Measurements from ENCODE around the gene DBX1. TPM values are rescaled to one million over a fixed set of nuclear protein-coding genes. Genes with fewer than 3 reads are reported as not detected.

The DBX1 gene
- total RNA-seq, 1 experiment from 2014 or later = not detected

GRCh38 chr11:20125927-20126326 lies 34.3 kb downstream of the DBX1 start:
- DNase-seq (ENCODE audit: low spot score) = no peak

DNA sequence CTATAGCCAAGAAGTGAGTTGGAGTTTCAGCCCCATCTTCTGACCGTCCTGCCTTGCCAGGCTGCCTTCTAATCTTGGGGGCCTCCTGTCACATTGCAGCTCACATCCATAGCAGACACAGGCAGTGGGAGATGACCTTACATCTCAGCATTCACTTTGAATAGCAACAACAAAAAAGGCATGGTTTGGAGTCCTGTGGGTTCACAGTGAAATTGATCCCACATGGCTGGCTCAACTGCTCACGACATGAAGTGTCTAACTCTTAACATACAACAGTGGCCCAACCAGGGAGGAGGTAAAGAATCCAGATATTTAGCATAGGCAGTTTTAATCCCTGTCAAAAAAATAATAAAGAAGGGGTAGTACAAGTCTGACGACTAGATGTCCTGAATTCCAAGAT lies 38.1 kb downstream of the DBX1 start:
- DNase-seq (ENCODE audit: low spot score) = no peak

DNA sequence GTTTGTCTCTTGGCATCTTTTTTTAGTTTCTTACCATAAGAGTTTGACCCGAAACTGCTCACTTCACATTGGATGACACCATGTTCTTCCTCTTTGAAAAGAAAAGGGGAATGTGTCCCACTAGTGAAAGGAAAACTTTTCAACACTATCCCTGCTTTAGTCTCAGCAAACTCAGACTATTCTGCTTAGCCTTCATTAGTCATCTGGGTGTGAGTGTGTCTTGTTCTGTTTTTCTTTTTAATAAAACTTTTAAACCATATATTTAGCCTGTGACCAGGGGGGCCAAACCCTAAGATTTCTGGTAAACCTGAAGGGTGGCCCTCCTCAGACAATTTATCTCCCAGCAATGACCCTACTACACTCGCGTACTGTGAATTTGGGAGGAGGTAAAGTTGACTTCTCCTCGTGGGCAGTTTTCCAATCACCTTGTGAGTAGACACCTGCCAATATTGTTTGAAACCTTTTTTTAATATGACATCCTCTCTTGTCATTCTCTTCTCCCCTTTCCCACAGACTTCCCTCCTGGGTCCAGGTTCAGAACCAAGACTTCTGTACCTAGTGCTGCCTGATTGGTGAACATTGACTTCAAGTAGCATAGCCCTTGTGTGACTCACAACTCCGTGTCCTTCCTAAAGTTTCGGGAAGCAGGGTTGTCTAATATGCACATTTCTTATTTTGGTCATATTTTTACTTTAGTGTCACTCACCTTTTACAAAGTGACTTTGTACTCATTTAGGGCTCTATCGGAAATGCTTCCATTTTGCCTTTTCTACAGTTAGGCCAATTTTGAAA lies 39.9 kb downstream of the DBX1 start:
- no peak for DNase-seq (ENCODE audit: low spot score)

DNA sequence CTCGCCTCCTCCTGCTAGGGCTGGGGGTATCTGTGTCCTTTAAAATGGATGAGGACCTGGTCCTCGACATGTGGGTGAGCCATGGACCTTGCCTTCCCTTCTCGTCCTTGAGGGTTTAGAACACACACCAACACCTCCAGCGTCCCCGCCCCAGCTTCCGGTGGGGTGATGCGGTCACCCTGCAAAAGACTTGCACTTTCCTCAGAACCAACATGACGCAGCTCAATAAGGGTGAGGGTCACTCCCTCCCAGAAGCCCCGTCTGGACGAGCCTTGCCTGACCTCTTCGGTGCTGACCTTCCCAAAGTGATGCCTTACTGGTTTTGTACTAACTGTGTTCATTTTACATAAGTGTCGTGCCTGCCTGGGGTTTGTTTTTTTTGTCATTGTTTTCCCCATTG lies 41.0 kb downstream of the DBX1 start:
- no peak for DNase-seq (ENCODE audit: low spot score)

- no peak for DNase-seq (ENCODE audit: low spot score)
Observed at GRCh38 chr11:20118209-20118608, 42.1 kb downstream of the DBX1 start.

DNA sequence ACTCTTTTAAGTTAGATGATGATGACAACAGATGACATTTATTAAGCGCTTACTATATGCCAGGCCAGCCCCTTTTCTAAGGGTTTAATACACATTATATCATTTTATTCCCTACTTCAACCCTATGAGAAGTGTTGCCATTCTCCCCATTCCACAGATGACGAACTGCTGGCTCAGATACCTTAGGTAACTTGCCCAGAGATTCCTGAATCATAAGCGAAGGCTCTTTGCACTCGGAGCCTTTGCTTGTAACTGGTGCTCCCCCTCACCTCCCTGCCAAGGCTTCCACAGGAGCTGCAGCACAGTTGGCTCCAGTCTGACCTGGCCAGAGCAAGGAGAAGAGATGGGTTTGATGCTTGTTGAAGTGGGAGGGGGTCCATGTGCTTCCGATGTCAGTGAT lies 43.0 kb downstream of the DBX1 start:
- DNase-seq (ENCODE audit: low spot score) = no peak

GRCh38 chr11:20116825-20117224 lies 43.5 kb downstream of the DBX1 start:
- no peak for DNase-seq (ENCODE audit: low spot score)

- DNase-seq (ENCODE audit: low spot score) = no peak
Observed at GRCh38 chr11:20114588-20114987, 45.7 kb downstream of the DBX1 start.

DNA sequence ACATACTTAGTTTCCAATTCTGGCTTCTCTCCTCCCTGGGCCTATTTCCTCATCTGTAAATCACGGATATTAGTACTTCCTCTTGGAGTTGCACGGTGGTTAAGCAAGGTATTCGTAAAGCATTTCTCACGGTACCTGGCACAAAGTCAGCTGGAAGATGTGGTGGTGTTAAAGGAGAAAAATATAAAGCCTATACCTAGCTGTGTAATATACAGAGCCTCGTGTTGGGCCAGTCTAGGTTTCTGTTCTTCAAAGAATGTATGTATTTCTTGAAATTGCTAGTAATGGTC lies 47.2 kb downstream of the DBX1 start:
- DNase-seq (ENCODE audit: low spot score) = no peak

GRCh38 chr11:20112291-20113148 lies 47.8 kb downstream of the DBX1 start:
- DNase-seq (ENCODE audit: low spot score) = peak; percentile 93

GRCh38 chr11:20111871-20112270 lies 48.4 kb downstream of the DBX1 start:
- DNase-seq (ENCODE audit: low spot score) = no peak

- DNase-seq (ENCODE audit: low spot score) = peak; percentile 71
Observed at GRCh38 chr11:20110908-20111669, 49.2 kb downstream of the DBX1 start.

DNA sequence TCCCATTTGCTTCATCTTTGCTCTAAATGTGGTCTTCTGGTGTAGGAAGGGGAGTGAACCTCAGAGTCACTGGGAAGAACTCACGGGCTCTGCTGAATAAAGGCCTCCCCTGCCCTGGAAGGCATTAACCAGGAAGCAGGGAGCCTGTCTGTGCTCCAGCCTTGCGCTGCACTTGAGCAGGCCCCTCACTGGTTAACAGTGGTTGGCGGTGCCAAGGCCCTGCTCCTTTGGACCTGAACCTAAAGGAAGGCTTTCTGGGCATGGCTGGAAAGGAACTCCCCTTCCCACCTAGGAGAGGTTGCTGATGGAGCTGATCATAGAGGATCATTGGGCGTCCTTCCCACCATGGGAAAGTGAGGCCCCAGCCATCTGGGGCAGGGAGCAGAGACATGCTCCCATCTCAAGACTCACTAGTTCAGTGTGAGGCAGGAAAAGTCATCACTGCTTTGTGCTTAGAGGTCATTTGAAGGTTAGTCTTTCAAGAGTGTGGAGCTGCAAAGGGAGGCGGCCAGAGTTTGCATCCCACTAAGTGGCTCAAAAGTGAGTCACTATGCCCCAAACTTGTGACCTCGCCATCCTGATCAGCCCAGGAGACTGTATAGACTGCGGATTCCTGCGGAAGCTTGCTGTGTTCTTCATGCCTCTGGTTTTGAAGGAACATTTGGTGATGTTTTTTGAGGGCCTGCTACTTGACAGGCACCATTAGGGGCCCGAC lies 50.4 kb downstream of the DBX1 start:
- DNase-seq (ENCODE audit: low spot score) = no peak

Other genes starting within 250 kb of the DBX1 start
- 24.8 and 36.7 TPM in 2 replicates for gene HTATIP2, start 203.2 kb upstream of the DBX1 start, total RNA-seq (2014; rRNA removed; shearing (Covaris generic))
- 33.7 and 42.4 TPM in 2 replicates for gene PRMT3, start 227.2 kb upstream of the DBX1 start, total RNA-seq (2014; rRNA removed; shearing (Covaris generic))

Measured in H4 (cell line).